Right lung (tissue), 5 donors: ENCODE data around the gene TRMT10C. TPM values are rescaled to one million over a fixed set of nuclear protein-coding genes. Genes with fewer than 3 reads are reported as not detected.
"Not testable (repeated sequence)": the region's sequence is repeated elsewhere in the genome, so short reads cannot be mapped to it uniquely, and the experiment has no call there.

Source experiments
- DNase-seq, 2 donors: peaks; one replicate each; pipeline ENCODE4 v3.0.0-alpha.2; 2013
- polyA plus RNA-seq, 5 donors: library from polyadenylated mRNA; unstranded; fragments of 120-200 nt; gene quantifications; one replicate each; pipeline versions ENCODE4 v1.2.1 to v1.2.3, GENCODE V29; 2013; ENCODE audit warnings: inconsistent platforms in 1 of 5, low replicate concordance in 1 of 5; ENCODE audit not compliant: insufficient read length in 5 of 5, insufficient read depth in 1 of 5

The TRMT10C gene
- polyA plus RNA-seq, 5 donors, result 24.9 to 37.4 (median 26.7) TPM

- DNase-seq, result no peak
These were observed 18.7 kb upstream of the TRMT10C start for GRCh38 chr3:101542957-101543356.

DNA sequence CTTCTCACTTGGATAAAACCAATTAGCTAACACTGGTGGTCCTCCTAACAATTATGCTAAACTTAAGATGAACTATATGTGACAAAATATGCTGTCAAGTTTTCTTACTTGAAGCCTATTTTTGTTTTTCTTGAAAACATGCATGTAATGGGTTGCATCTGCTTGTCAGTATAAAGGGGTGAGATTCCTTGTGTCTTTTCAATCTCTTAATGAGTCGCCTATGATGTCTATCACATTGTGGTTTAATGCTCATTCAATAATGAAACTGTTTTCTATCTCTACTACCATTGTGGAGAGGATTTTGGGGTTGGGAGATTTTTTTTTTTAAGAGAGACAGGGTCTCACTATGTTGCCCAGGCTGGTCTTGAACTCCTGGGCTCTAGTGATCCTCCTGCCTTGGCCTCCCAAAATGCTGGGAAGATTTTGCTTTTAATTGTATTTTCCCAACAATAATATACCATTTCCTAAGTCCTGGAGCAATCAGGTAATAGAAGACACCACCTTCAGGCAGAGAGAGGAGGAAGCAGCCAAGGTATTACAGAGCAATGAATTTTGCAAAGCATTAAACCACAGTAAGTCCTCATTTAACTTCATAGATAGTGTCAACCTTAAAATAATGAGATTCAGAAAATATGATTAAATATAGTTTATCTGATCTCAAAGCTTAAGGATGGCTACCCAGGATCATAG is 17.4 kb upstream of the TRMT10C start:
- peak; percentile 44 to 45 for DNase-seq

DNA sequence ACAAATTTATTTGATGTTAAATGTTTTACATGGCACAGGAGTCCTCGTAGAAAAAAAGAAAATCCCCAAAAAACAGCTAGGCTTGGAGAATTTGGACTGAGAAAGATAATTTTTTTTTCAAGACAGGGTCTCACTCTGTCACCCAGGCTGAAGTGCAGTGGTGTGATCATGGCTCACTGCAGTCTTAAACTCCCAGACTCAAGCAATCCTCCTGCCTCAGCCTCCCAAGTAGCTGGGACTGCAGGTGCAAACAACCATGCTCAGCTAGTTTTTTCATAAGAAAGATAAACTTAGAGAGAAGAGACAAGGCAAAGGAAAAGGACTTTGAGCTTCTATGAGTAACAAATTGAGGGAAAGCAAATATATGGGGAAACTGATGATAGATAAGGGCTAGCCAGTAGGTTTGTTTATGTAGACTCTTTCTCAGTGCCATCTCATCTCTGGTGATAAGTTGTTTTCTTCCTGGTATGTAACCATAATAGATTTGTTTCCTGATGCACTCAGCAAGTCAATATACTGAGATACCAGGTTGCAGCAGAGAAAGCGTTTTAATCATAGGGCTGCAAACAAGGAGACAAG is 13.1 kb upstream of the TRMT10C start:
- no peak for DNase-seq

DNA sequence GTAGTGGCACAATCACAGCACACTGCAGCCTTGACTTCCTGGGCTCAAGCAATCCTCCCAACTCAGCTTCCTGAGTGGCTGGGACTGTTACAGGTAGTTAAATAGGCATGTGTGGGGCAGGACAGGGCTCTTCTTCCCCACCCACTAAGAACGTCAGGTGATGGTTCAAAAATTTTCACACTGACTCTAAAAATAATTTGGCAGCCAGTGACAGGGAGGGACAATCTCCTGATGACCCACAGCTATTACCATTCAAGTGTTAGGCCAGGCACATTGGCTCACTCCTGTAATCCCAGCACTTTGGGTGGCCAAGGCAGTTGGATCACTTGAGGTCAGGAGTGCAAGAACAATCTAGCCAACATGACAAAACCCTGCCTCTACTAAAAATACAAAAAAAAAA is 12.2 kb upstream of the TRMT10C start:
- no peak for DNase-seq

GRCh38 chr3:101551359-101552081 is 10.1 kb upstream of the TRMT10C start:
- DNase-seq, result not testable (repeated sequence)

DNA sequence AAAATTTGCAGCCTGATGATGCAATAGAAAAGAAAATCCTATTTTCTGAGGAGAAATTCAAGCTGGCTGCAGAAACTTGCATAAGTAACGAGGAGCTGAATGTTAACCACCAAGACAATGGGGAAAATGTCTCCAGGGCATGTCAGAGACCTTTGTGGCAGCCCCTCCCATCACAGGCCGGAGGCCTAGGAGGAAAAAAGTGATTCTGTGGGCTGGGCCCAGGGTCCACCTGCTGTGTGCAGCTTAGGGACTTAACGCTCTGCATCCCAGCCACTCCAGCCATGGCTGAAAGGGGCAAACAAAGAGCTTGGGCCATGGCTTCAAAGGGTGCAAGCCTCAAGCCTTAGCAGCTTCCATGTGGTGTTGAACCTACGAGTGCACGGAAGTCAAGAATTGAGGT is 8.3 kb upstream of the TRMT10C start:
- DNase-seq, result not testable (repeated sequence)

DNA sequence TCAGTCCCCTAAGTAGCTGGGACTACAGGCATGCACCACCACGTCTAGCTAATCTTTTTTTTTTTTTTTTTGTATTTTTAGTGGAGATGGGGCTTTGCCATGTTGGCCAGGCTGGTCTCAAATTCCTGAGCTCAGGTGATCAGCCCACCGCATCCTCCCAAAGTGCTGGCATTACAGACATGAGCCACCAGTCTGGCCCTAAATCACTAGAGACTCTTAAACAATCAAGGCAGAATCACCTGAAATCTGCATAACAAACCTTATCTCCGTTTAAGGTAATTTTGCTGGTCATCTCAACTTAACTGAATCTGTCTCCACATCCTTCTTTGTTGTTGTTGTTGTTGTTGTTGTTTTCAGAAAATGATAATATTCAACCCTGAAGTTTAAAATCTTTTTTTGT is 5.6 kb upstream of the TRMT10C start:
- DNase-seq, result no peak

- no peak for DNase-seq
These were observed 6.1 kb downstream of the TRMT10C start for GRCh38 chr3:101567528-101568317.

DNA sequence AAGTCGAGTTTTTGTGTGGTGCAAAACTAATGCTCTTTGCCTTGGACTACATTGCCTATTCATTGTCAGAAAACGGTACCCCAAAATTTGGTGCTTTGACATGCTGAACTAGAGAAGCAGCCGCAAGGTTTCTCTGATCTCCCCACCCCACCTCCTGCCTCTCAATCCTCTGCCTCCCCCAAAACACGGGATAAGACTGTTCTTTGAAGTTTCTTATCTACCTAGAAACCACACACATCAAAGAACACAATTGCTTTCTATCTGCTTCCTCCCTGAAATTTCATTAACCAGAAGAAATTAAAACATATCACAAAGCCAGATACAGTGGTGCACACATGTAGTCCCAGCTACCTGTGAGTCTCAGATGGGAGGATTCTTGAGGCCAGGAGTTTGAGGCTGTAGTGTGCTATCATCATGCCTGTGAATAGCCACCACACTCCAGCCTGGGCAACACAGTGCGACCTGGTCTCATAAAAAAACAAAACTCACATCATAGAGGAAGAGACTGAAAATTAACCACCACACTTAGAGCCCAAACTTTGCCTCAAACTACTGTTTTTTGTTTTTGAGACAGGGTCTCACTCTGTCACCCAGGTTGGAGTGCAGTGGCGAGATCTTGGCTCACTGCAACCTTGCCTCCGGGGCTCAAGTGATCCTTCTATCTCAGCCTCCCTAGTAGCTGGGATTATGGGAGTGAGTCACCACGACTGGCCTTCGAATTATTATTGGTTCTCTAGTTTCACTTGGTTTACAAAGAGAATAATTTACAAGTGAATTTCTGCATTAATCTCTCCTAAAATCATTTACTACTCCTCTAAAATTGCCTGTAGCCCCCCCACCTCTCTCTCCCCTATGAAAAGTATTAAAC is 9.6 kb downstream of the TRMT10C start:
- DNase-seq, result no peak

- DNase-seq, result peak; percentile 99
These were observed 12.1 kb downstream of the TRMT10C start, which contains the start of gene PCNP for GRCh38 chr3:101573449-101574387. Gene PCNP, plus strand, starts transcription at chr3:101574180. Its CDS starts 36 bp downstream, at chr3:101574216.

GRCh38 chr3:101574388-101575112 is 12.9 kb downstream of the TRMT10C start:
- DNase-seq, result peak; percentile 76

DNA sequence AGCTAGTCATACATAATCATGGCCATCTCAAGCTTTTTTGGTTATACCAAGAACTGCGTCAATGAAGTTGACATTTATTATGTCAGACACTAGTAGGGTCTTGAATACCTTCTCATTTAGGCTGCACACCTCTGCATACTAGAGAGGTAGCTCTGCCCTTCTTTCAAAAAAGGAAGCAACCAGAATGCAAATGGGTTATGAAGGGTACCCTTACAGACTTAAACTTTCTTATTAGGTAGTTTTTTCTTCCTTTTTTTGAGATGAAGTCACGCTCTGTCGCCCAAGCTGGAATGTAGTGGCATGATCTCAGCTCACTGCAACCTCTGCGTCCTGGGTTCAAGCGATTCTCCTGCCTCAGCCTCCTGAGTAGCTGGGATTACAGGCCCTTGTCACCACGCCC is 15.6 kb downstream of the TRMT10C start:
- DNase-seq, result no peak

DNA sequence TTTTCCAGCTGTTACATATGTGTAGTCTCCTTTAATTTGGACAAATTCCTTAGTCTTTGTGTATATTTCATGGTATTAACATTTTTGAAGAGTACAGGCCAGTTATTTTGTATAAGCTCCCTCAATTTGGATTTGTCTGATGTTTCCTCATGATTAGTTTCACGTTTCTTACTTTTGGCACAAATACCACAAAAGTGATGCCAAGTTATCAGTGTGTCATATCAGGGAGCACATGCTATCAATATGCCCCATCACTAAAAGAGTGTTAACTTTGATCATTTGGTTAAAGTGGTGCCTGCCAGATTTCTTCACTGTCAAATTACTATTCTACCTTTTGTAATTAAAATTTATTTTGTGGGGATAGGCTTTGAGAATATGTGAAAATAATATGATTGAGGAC is 26.9 kb downstream of the TRMT10C start:
- DNase-seq, result peak; percentile 25 to 32

DNA sequence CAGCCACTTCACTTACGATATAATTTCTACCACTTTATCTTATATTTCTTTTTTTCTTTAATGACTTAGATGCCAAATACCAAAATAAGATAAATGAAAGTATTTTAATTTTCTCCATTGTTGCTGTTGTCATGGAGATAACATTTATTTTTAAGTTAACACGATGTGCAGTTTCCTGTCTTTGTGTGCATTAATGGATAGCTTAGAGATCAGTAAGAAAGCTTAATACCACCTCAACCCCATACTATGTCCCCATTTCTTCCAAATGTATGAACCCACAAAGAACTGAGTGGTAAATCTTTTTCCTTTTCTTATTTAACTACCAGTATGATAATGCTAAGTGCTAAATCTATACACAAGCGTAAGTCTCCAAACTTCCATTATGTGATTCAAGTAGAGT is 29.4 kb downstream of the TRMT10C start:
- DNase-seq, result no peak

- DNase-seq, result no peak
These were observed 41.1 kb downstream of the TRMT10C start for GRCh38 chr3:101602731-101603130.

- no peak for DNase-seq
These were observed 41.5 kb downstream of the TRMT10C start for GRCh38 chr3:101603184-101603583.

- DNase-seq, result not testable (repeated sequence)
These were observed 43.7 kb downstream of the TRMT10C start for GRCh38 chr3:101605398-101605797.

DNA sequence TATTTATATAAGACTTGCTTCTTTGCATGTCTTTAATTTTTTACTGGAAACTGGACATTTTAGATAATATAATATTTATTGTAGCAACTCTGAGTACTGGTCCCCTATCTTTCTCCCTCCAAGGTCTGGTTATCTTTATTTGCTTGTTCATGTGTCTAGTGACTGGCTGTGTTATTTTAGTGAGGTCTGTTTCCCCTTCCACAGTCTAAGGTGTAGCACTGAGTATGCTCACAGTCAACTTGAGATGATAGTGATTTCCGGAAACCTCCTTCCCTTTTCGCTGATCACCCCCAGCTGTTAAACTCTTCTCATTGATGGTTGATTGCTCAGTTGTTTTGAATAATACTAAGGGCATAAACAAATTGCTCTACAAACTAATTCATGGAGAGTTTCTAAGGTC is 49.4 kb downstream of the TRMT10C start:
- no peak for DNase-seq

DNA sequence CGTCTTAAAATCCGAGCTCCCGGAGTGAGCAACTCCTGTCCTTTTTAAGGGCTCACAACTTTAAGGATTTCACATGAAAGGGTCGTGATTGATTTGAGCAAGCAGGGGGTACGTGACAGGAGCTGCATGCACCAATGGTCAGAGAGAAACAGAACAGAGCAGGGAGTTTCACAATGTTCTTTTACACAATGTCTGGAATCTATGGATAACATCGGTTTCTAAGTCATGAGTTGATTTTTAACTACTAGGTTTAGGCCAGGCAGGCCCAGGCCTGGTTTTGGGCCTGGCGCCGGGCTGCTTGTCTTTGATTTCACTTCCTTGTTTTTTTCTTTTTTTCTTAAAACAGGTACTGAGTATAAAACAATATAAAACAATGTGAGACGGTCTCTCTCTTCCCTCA is 51.3 kb downstream of the TRMT10C start:
- not testable (repeated sequence) for DNase-seq
